NOMO-1 treated with DMSO at 0.1 percent for 48 hours (cell line): ENCODE data around the gene LDLRAD1.
A peak's percentile ranks its signal among the peaks of the same experiment; 100 is the strongest.
"Not testable (repeated sequence)": the region's sequence is repeated elsewhere in the genome, so short reads cannot be mapped to it uniquely, and the experiment has no call there.

Experiments
- DNase-seq: peaks from one replicate; lab custom pipeline; 2025; ENCODE audit not compliant: unreplicated experiment; lab: John Stamatoyannopoulos, UW

LDLRAD1 gene

GRCh38 chr1:54017979-54018378 lies at the start of gene LDLRAD1:
Gene LDLRAD1 (minus strand): TSS chr1:54018186. CDS start chr1:54018112, 74 bp downstream.
- DNase-seq = no peak

- no peak for DNase-seq
Observed at GRCh38 chr1:54064299-54064698, 46.3 kb upstream of the LDLRAD1 start.

- DNase-seq = no peak
Observed at GRCh38 chr1:54054438-54054749, 36.4 kb upstream of the LDLRAD1 start.

GRCh38 chr1:54053745-54054437 lies 35.9 kb upstream of the LDLRAD1 start:
- no peak for DNase-seq

GRCh38 chr1:54052934-54053744 lies 35.2 kb upstream of the LDLRAD1 start, which contains the start of the genes TCEANC2 and TMEM59:
Gene TCEANC2 (plus strand): TSS chr1:54053608. CDS start chr1:54054423, 815 bp downstream.
Gene TMEM59 (minus strand): TSS chr1:54053204. CDS start chr1:54053188, 16 bp downstream.
- DNase-seq = peak; percentile 100

GRCh38 chr1:54052431-54052933 lies 34.5 kb upstream of the LDLRAD1 start:
- DNase-seq = peak; percentile 6

- no peak for DNase-seq
Observed at GRCh38 chr1:54051933-54052430, 34.0 kb upstream of the LDLRAD1 start.

GRCh38 chr1:54050435-54050834 lies 32.4 kb upstream of the LDLRAD1 start:
- not testable (repeated sequence) for DNase-seq

- peak; percentile 19 for DNase-seq
Observed at GRCh38 chr1:54047384-54048305, 29.7 kb upstream of the LDLRAD1 start.

GRCh38 chr1:54046671-54047383 lies 28.8 kb upstream of the LDLRAD1 start:
- no peak for DNase-seq

- DNase-seq = no peak
Observed at GRCh38 chr1:54045496-54045895, 27.5 kb upstream of the LDLRAD1 start.

GRCh38 chr1:54041806-54042205 lies 23.8 kb upstream of the LDLRAD1 start:
- no peak for DNase-seq

- DNase-seq = no peak
Observed at GRCh38 chr1:54037476-54037875, 19.5 kb upstream of the LDLRAD1 start.

- no peak for DNase-seq
Observed at GRCh38 chr1:54028306-54029251, 10.6 kb upstream of the LDLRAD1 start.

GRCh38 chr1:54027848-54028247 lies 9.9 kb upstream of the LDLRAD1 start:
- DNase-seq = no peak

- DNase-seq = not testable (repeated sequence)
Observed at GRCh38 chr1:54024811-54025210, 6.8 kb upstream of the LDLRAD1 start.

- no peak for DNase-seq
Observed at GRCh38 chr1:54024358-54024757, 6.4 kb upstream of the LDLRAD1 start.

- DNase-seq = not testable (repeated sequence)
Observed at GRCh38 chr1:54019562-54020176, 1.7 kb upstream of the LDLRAD1 start.

GRCh38 chr1:54018635-54019034 lies 649 bp upstream of the LDLRAD1 start:
- DNase-seq = no peak
